RWPE2 (cell line): ENCODE measurements around the gene PLA2G4E.

Experiments
- ATAC-seq: fragments of 200-7000 bp; cut with Tn5 transposase; 3 replicates; pipeline ENCODE4 v1.9.1; 2021; ENCODE audit warnings: low read depth
- DNase-seq: peaks from one replicate; pipeline ENCODE4 v3.0.0-alpha.2; 2020; ENCODE audit warnings: low spot score
- H3K27ac ChIP-seq: fragments of 450-650 bp; 2 replicates; pipeline ENCODE4 v1.5.1; 2017; ENCODE audit warnings: mild to moderate bottlenecking; ENCODE audit not compliant: poor library complexity, severe bottlenecking
- H3K27me3 ChIP-seq: fragments of 250-450 bp; sonication (Bioruptor Pico); 2 replicates; pipeline ENCODE4 v1.5.1; 2021; ENCODE audit warnings: mild to moderate bottlenecking, moderate library complexity; ENCODE audit not compliant: insufficient read depth, poor library complexity, severe bottlenecking
- H3K36me3 ChIP-seq: fragments of 250-450 bp; sonication (Bioruptor Pico); 2 replicates; pipeline ENCODE4 v1.5.1; 2020; ENCODE audit warnings: low read depth, mild to moderate bottlenecking, moderate library complexity
- H3K4me1 ChIP-seq: fragments of 250-450 bp; sonication (Bioruptor Pico); 2 replicates; pipeline ENCODE4 v1.5.1; 2021; ENCODE audit warnings: mild to moderate bottlenecking, moderate library complexity; ENCODE audit not compliant: insufficient read depth, poor library complexity, severe bottlenecking
- H3K4me3 ChIP-seq: fragments of 250-450 bp; sonication (Bioruptor Pico); 2 replicates; pipeline ENCODE4 v1.5.1; 2021; ENCODE audit warnings: mild to moderate bottlenecking, moderate library complexity; ENCODE audit not compliant: severe bottlenecking
- H3K9me3 ChIP-seq: fragments of 250-450 bp; sonication (Bioruptor Pico); 2 replicates; pipeline ENCODE4 v1.5.1; 2021; ENCODE audit warnings: mild to moderate bottlenecking, moderate library complexity; ENCODE audit not compliant: severe bottlenecking
- TF ChIP-seq, protein P1 (sequence below): fragments of 450-650 bp; IDR thresholded peaks from one replicate; pipeline ENCODE4 v1.5.1; 2017; ENCODE audit warnings: mild to moderate bottlenecking, moderate library complexity; ENCODE audit not compliant: poor library complexity, severe bottlenecking

PLA2G4E gene

DNA sequence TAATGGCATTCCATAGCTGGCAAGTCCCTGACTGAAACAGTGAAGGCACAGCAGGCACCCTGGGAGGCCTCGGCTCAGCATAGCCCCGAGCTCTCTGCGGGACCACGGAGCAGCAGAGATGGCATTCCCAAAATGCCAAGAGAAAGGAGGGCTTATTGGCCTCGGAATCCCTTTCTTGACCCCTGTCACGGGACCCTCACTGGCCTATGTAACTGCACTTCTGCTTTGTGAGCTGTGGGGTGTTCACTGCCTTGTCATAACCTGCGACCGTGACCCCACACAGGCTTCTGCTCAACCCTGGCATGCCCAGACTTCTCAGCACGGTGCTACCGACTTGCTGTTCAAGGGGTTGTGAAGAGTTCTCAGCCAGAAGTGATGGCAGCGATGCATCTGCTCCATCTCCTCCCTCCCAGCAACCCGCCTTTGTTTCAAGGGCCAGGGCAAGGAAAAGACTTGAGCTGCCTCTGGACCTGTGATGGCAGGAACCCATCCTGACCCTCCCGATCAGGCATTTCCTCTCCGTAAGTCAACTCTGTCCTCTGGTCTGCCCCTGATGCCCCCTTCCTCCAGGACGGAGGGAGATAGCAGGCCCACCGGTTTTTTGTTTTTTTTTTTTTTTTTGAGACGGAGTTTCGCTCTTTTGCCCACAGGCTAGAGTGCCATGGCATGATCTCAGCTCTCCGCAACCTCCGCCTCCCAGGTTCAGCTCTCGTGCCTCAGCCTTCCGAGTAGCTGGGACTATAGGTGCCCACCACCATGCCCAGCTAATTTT is 79.0 kb downstream of the PLA2G4E start:
- no peak overlapping the region for H3K4me3 ChIP-seq
- H3K4me1 ChIP-seq, result peaks cover 48% of the 10 kb centered on the region
- H3K27ac ChIP-seq, result peak overlapping the region; percentile 95
- ATAC-seq (no peak), DNase-seq (no peak)
- no peaks in the 10 kb centered on the region for H3K9me3 ChIP-seq
- H3K36me3 ChIP-seq, result peaks cover 48% of the 10 kb centered on the region
- TF ChIP-seq, protein P1, sequence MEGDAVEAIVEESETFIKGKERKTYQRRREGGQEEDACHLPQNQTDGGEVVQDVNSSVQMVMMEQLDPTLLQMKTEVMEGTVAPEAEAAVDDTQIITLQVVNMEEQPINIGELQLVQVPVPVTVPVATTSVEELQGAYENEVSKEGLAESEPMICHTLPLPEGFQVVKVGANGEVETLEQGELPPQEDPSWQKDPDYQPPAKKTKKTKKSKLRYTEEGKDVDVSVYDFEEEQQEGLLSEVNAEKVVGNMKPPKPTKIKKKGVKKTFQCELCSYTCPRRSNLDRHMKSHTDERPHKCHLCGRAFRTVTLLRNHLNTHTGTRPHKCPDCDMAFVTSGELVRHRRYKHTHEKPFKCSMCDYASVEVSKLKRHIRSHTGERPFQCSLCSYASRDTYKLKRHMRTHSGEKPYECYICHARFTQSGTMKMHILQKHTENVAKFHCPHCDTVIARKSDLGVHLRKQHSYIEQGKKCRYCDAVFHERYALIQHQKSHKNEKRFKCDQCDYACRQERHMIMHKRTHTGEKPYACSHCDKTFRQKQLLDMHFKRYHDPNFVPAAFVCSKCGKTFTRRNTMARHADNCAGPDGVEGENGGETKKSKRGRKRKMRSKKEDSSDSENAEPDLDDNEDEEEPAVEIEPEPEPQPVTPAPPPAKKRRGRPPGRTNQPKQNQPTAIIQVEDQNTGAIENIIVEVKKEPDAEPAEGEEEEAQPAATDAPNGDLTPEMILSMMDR, result no peak
- no peaks in the 10 kb centered on the region for H3K27me3 ChIP-seq

DNA sequence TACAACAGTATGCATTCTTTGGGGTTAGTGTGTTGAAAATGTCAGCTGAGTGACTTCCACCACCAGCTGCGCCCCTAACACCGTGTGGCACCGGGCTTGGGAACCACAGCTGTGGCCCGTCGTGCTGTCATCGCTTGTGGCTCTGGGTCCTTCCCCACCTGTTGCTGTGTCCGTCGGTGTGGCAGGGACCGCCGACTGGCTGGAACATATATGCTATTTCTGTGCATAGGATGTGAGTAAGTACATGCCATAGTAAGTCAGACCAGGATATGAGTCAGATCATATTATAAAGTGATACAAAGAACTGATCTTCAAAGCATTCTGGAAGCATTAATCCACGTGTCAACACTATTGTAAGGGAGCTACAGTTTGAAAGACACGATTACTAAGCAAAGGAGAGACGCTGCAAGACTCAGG is 80.4 kb downstream of the PLA2G4E start:
- Histone ChIP-seq H3K36me3 (peaks cover 56% of the 10 kb centered on the region), H3K27me3 (no peaks in the 10 kb centered on the region), H3K4me3 (no peak overlapping the region), H3K4me1 (peaks cover 44% of the 10 kb centered on the region), H3K27ac (peak overlapping the region; percentile 95), H3K9me3 (no peaks in the 10 kb centered on the region)
- ATAC-seq, result peak; percentile 89
- TF ChIP-seq, protein P1, result no peak
- DNase-seq, result no peak

DNA sequence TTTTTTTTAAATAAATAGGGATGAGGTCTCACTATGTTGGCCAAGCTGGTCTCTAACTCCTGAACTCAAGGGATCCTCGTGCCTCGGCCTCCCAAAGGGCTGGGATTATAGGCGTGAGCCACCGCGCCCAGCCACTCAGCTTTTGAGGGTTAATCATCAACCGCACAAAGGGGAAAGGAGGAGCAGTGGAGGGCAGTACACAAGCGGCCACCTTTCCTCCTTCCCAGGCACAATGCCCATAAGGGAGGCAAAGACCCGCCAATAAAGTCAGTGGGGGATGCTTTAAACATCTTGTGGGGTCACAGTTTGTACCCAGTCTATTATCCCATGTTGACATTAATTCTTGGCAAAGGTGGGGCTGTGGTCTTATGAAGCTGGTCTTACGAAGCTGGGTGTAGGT is 80.9 kb downstream of the PLA2G4E start:
- TF ChIP-seq, protein P1, result no peak
- DNase-seq (no peak), ATAC-seq (no peak)
- Histone ChIP-seq H3K27ac (peak overlapping the region; percentile 95), H3K4me3 (no peak overlapping the region), H3K9me3 (no peaks in the 10 kb centered on the region), H3K36me3 (peaks cover 56% of the 10 kb centered on the region), H3K27me3 (no peaks in the 10 kb centered on the region), H3K4me1 (peaks cover 46% of the 10 kb centered on the region)

DNA sequence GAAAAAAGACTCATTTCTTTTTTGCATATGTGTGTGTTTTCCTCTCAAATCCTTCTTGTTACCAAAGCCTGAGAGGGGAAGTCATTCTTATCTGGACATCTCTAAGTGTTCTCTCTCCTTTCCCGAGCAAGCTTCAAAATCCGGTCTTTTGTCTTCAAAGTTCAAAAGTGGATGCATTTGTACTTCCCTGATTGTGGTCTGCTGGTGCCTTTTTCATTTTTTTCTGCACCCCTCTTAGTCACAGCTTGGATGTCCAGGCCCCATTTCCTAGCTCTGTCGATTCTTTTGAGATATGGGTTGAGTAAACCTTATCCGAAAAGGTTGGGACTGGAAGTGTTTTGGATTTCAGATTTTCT is 83.3 kb downstream of the PLA2G4E start:
- H3K9me3 ChIP-seq, result no peaks in the 10 kb centered on the region
- peaks cover 51% of the 10 kb centered on the region for H3K4me1 ChIP-seq
- H3K4me3 ChIP-seq, result no peak overlapping the region
- no peaks in the 10 kb centered on the region for H3K27me3 ChIP-seq
- ATAC-seq (no peak), DNase-seq (no peak)
- TF ChIP-seq, protein P1, result no peak
- H3K36me3 ChIP-seq, result peaks cover 50% of the 10 kb centered on the region
- H3K27ac ChIP-seq, result peak overlapping the region; percentile 6
